Lung (tissue), 12 donors: Measurements from ENCODE around the gene SPATA9. TPM values are rescaled to one million over a fixed set of nuclear protein-coding genes. Genes with fewer than 3 reads are reported as not detected.
"Not testable (repeated sequence)": the region's sequence is repeated elsewhere in the genome, so short reads cannot be mapped to it uniquely, and the experiment has no call there.

Experiments used
- ATAC-seq: fragments of 200-7000 bp; cut with Tn5 transposase; one replicate; pipeline ENCODE4 v1.9.1; 2020; ENCODE audit warnings: moderate number of reproducible peaks; ENCODE audit not compliant: insufficient read depth, low FRiP score
- DNase-seq, 3 donors: peaks; one replicate each; pipeline ENCODE4 v3.0.0-alpha.2; 2013 to 2017
- H3K27ac ChIP-seq, 2 donors: one replicate each; pipeline ENCODE4 v1.5.1; 2013; ENCODE audit warnings: mild to moderate bottlenecking in 2 of 2, moderate library complexity in 2 of 2, control low read depth in 1 of 2, inconsistent platforms in 1 of 2, low read depth in 1 of 2, low read length in 1 of 2
- H3K27me3 ChIP-seq, 3 donors: one replicate each; pipeline ENCODE4 v1.5.1; 2013; ENCODE audit warnings: low read length in 2 of 3; ENCODE audit not compliant: control insufficient read depth in 3 of 3, insufficient read depth in 3 of 3
- H3K36me3 ChIP-seq, 4 donors: one replicate each; pipeline ENCODE4 v1.5.1; 2013; ENCODE audit warnings: low read length in 4 of 4, mild to moderate bottlenecking in 1 of 4, moderate library complexity in 1 of 4; ENCODE audit not compliant: control insufficient read depth in 4 of 4, insufficient read depth in 4 of 4
- H3K4me1 ChIP-seq, 5 donors: one replicate each; pipeline ENCODE4 v1.5.1; 2013; ENCODE audit warnings: low read length in 5 of 5, mild to moderate bottlenecking in 2 of 5, moderate library complexity in 1 of 5; ENCODE audit not compliant: control insufficient read depth in 5 of 5, insufficient read depth in 5 of 5
- H3K4me3 ChIP-seq: one replicate; pipeline ENCODE4 v1.5.1; 2013; ENCODE audit warnings: mild to moderate bottlenecking, control low read depth, moderate library complexity
- H3K9ac ChIP-seq, 2 donors: one replicate each; pipeline ENCODE4 v1.5.1; 2013; ENCODE audit warnings: low read length in 2 of 2, control low read depth in 1 of 2; ENCODE audit not compliant: insufficient read depth in 1 of 2
- H3K9me3 ChIP-seq, 4 donors: one replicate each; pipeline ENCODE4 v1.5.1; 2013; ENCODE audit warnings: low read length in 3 of 4, mild to moderate bottlenecking in 1 of 4, moderate library complexity in 1 of 4; ENCODE audit not compliant: control insufficient read depth in 4 of 4, insufficient read depth in 3 of 4
- CTCF ChIP-seq: IDR thresholded peaks from 2 replicates; pipeline ENCODE4 v1.5.1; 2012; ENCODE audit warnings: mild to moderate bottlenecking; ENCODE audit errors: control extremely low read depth, extremely low read depth
- WGBS, 2 donors: extraction: QIAGEN DNeasy Blood & Tissue Kit; methylation state at CpG; one replicate each; pipeline ENCODE4 v1.1.7; 2013; 5-methylcytosine and 5-hydroxymethylcytosine counted together
- polyA plus RNA-seq, 2 donors: library from polyadenylated mRNA; stranded (reverse); fragments of 200-250 nt; gene quantifications; one replicate each; pipeline ENCODE4 v1.2.1, GENCODE V29; 2013
- total RNA-seq, 2 donors: library from RNA; depleted of rRNA in 1 of 2; stranded (reverse); fragments of >200 nt in 1 of 2; gene quantifications; one replicate each; pipeline ENCODE4 v1.2.1, GENCODE V29; 2014 to 2021
- donor health status: control.
- donor health status: control.
- donor health status: Bipolar disorder and iron deficiency.
- donor health status: healthy.
- donor health status: DM: yes; HTN: yes; CAD: no.

SPATA9 gene
- total and polyA plus RNA-seq, 4 donors, result 0.31 to 0.77 (median 0.40) TPM; not detected in 1

GRCh38 chr5:95712347-95712958 is 29.7 kb upstream of the SPATA9 start:
- WGBS, 2 donors, result 69 to 91% methylated on average over 2 of the region's 2 CpGs
- no peak overlapping the region for H3K4me3 ChIP-seq
- H3K36me3 ChIP-seq, result no peaks in the 10 kb centered on the region
- DNase-seq, result peak in 1 of 3 donors; percentile 6
- ATAC-seq, result peak; percentile 73
- H3K9ac ChIP-seq, result no peak overlapping the region
- TF ChIP-seq CTCF, result no peak
- H3K27ac ChIP-seq, result peak overlapping the region in 1 of 2 donors; percentile 76
- peaks cover 0 to 7% (median 3%) of the 10 kb centered on the region in 5 donors for H3K4me1 ChIP-seq
- peaks cover 0 to 2% (median 0%) of the 10 kb centered on the region in 3 donors for H3K27me3 ChIP-seq
- H3K9me3 ChIP-seq, result no peaks in the 10 kb centered on the region

- no peak for TF ChIP-seq CTCF
- Histone ChIP-seq H3K9ac (no peak overlapping the region), H3K27ac (peak overlapping the region in 1 of 2 donors; percentile 76), H3K4me3 (no peak overlapping the region), H3K27me3 (no peaks in the 10 kb centered on the region), H3K36me3 (no peaks in the 10 kb centered on the region), H3K9me3 (no peaks in the 10 kb centered on the region), H3K4me1 (peaks cover 0 to 7% (median 3%) of the 10 kb centered on the region in 5 donors)
- ATAC-seq (no peak), DNase-seq (no peak)
- WGBS, 2 donors, result 90 to 91% methylated on average over 27 of the region's 27 CpGs
Observed at GRCh38 chr5:95711501-95712346, 28.9 kb upstream of the SPATA9 start.

GRCh38 chr5:95710651-95711500 is 28.1 kb upstream of the SPATA9 start:
- H3K27me3 ChIP-seq, H3K4me3 ChIP-seq, H3K4me1 ChIP-seq, H3K9ac ChIP-seq, H3K9me3 ChIP-seq, ATAC-seq, H3K36me3 ChIP-seq: not testable (repeated sequence)
- H3K27ac ChIP-seq, result peak overlapping the region in 1 of 2 donors; percentile 22
- DNase-seq, result peak in 1 of 3 donors; percentile 13
- WGBS, 2 donors, result 72 to 85% methylated on average over 23 of the region's 23 CpGs
